Coronary artery (tissue), 2 donors: ENCODE results near the gene YES1.
"Not testable (repeated sequence)": the region's sequence is repeated elsewhere in the genome, so short reads cannot be mapped to it uniquely, and the experiment has no call there.

Source experiments
- DNase-seq: peaks from one replicate; pipeline ENCODE4 v3.0.0-alpha.2; 2017; ENCODE audit warnings: low spot score
- H3K27ac ChIP-seq, 2 donors: fragments of 200-600 bp; sonication (generic); one replicate each; pipeline ENCODE4 v1.5.1; 2016 to 2019
- H3K4me3 ChIP-seq: fragments of 200-600 bp; sonication (generic); 2 replicates; pipeline ENCODE4 v1.5.1; 2016; ENCODE audit warnings: mild to moderate bottlenecking, moderate library complexity
- CTCF ChIP-seq: fragments of 200-600 bp; sonication (generic); IDR thresholded peaks from one replicate; pipeline ENCODE4 v1.5.1; 2019; ENCODE audit warnings: antibody characterized with exemption

Gene YES1

GRCh38 chr18:813172-814071 is 1.4 kb upstream of the YES1 start:
- Histone ChIP-seq H3K4me3 (peak overlapping the region; percentile 80), H3K27ac (peak overlapping the region; percentile 90 to 96)
- no peak for DNase-seq
- TF ChIP-seq CTCF: no peak

GRCh38 chr18:812376-813171 is 532 bp upstream of the YES1 start:
- H3K4me3 ChIP-seq: peak overlapping the region; percentile 80
- H3K27ac ChIP-seq: peak overlapping the region; percentile 90 to 96
- no peak for TF ChIP-seq CTCF
- DNase-seq: peak; percentile 87

GRCh38 chr18:811182-811891 is 705 bp downstream of the YES1 start:
- no peak for TF ChIP-seq CTCF
- DNase-seq: no peak
- peak overlapping the region; percentile 80 for H3K4me3 ChIP-seq
- H3K27ac ChIP-seq: peak overlapping the region; percentile 90 to 96

- no peak for TF ChIP-seq CTCF
- no peak for DNase-seq
- H3K27ac ChIP-seq: no peak overlapping the region
- H3K4me3 ChIP-seq: no peak overlapping the region
Observed at GRCh38 chr18:809985-810642, 1.9 kb downstream of the YES1 start.

GRCh38 chr18:809228-809627 is 2.8 kb downstream of the YES1 start:
- not testable (repeated sequence) for H3K27ac ChIP-seq, H3K4me3 ChIP-seq

GRCh38 chr18:808502-808901 is 3.5 kb downstream of the YES1 start:
- H3K4me3 ChIP-seq: no peak overlapping the region
- TF ChIP-seq CTCF: no peak
- no peak for DNase-seq
- no peak overlapping the region for H3K27ac ChIP-seq

More at GRCh38 chr18:809228-809627, 2.8 kb downstream of the YES1 start:
- DNase-seq: not testable (repeated sequence)
